Suprapubic skin (tissue), 4 donors: Measurements from ENCODE around the gene ERFL. TPM values are rescaled to one million over a fixed set of nuclear protein-coding genes. Genes with fewer than 3 reads are reported as not detected.

Experiments
- DNase-seq, 2 donors: peaks; one replicate each; pipeline ENCODE4 v3.0.0-alpha.2; 2019; ENCODE audit warnings: low spot score in 2 of 2
- H3K27ac ChIP-seq: fragments of 200-600 bp; sonication (generic); one replicate; pipeline ENCODE4 v1.5.1; 2019
- H3K27me3 ChIP-seq: fragments of 200-600 bp; sonication (generic); one replicate; pipeline ENCODE4 v1.5.1; 2019
- H3K36me3 ChIP-seq: fragments of 200-600 bp; sonication (generic); one replicate; pipeline ENCODE4 v1.5.1; 2019
- H3K4me1 ChIP-seq: fragments of 200-600 bp; sonication (generic); one replicate; pipeline ENCODE4 v1.5.1; 2019
- H3K4me3 ChIP-seq: fragments of 200-600 bp; sonication (generic); one replicate; pipeline ENCODE4 v1.5.1; 2019; ENCODE audit warnings: mild to moderate bottlenecking
- H3K9me3 ChIP-seq: fragments of 200-600 bp; sonication (generic); one replicate; pipeline ENCODE4 v1.5.1; 2019
- EP300 ChIP-seq: sonication (generic); formaldehyde crosslinking; IDR thresholded peaks from one replicate; pipeline ENCODE4 v1.6.1; 2017; ENCODE audit warnings: antibody characterized with exemption
- POLR2A ChIP-seq, 2 donors: fragments of 450-650 bp; IDR thresholded peaks; one replicate each; pipeline ENCODE4 v1.6.1; 2017; ENCODE audit warnings: antibody characterized with exemption in 2 of 2, mild to moderate bottlenecking in 2 of 2, moderate library complexity in 2 of 2
- POLR2AphosphoS5 ChIP-seq, 3 donors: sonication (generic); formaldehyde crosslinking; IDR thresholded peaks; one replicate each; pipeline ENCODE4 v1.6.1; 2017; ENCODE audit warnings: antibody characterized with exemption in 3 of 3
- WGBS: methylation state at CpG from one replicate; pipeline ENCODE4 v1.1.5; 2018; 5-methylcytosine and 5-hydroxymethylcytosine counted together
- total RNA-seq, 4 donors: library from RNA; depleted of rRNA; stranded (reverse); fragments of >200 nt; gene quantifications; one replicate each; pipeline ENCODE4 v1.1.0, GENCODE V29; 2016
- TF ChIP-seq, protein P1 (sequence below), 2 donors: fragments of 200-600 bp in 1 of 2; fragments of 450-650 bp in 1 of 2; sonication (generic) in 1 of 2; IDR thresholded peaks; one replicate each; pipeline ENCODE4 v1.5.1; 2016 to 2019; ENCODE audit warnings: antibody characterized with exemption in 2 of 2, mild to moderate bottlenecking in 1 of 2, moderate library complexity in 1 of 2

The ERFL gene
- total RNA-seq, 4 donors from 2014 or later = 0.21 to 0.72 TPM; not detected in 2

GRCh38 chr19:41906916-41907680 is 21.2 kb downstream of the ERFL start:
- TF ChIP-seq POLR2AphosphoS5 (IDR thresholded peaks at IDR 0.05) (no peak), POLR2A (IDR thresholded peaks at IDR 0.05) (no peak), EP300 (no peak)
- TF ChIP-seq, protein P1, sequence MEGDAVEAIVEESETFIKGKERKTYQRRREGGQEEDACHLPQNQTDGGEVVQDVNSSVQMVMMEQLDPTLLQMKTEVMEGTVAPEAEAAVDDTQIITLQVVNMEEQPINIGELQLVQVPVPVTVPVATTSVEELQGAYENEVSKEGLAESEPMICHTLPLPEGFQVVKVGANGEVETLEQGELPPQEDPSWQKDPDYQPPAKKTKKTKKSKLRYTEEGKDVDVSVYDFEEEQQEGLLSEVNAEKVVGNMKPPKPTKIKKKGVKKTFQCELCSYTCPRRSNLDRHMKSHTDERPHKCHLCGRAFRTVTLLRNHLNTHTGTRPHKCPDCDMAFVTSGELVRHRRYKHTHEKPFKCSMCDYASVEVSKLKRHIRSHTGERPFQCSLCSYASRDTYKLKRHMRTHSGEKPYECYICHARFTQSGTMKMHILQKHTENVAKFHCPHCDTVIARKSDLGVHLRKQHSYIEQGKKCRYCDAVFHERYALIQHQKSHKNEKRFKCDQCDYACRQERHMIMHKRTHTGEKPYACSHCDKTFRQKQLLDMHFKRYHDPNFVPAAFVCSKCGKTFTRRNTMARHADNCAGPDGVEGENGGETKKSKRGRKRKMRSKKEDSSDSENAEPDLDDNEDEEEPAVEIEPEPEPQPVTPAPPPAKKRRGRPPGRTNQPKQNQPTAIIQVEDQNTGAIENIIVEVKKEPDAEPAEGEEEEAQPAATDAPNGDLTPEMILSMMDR (IDR thresholded peaks at IDR 0.05) = no peak
- H3K36me3 ChIP-seq = peaks cover 64% of the 10 kb centered on the region

DNA sequence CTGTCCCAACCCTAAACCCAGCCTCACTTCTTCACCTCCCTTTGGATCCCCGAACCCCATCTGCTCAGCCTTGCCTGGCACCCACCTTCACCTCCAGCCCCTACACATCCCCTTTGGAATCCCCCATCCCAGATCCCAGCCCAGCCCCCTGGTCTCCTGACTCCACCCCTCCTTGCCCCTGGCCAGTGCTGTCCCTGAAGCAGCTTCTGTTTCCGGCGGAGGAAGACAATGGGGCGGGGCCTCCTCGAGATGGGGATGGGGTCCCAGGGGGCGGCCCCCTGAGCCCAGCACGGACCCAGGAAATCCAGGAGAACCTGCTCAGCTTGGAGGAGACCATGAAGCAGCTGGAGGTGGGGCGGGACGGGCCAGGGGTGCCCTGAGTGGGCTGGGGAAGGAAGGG is 22.0 kb downstream of the ERFL start:
- TF ChIP-seq, protein P1 (IDR thresholded peaks at IDR 0.05) = no peak
- TF ChIP-seq POLR2AphosphoS5 (IDR thresholded peaks at IDR 0.05) (no peak), POLR2A (IDR thresholded peaks at IDR 0.05) (no peak)
- H3K4me3 ChIP-seq = no peak overlapping the region
- H3K27me3 ChIP-seq = peaks cover 1% of the 10 kb centered on the region
- WGBS = 81% methylated on average over 5 of the region's 9 CpGs
- no peak for DNase-seq
- H3K4me1 ChIP-seq = no peaks in the 10 kb centered on the region
- H3K36me3 ChIP-seq = peaks cover 72% of the 10 kb centered on the region
- no peaks in the 10 kb centered on the region for H3K9me3 ChIP-seq
- no peak overlapping the region for H3K27ac ChIP-seq

More at GRCh38 chr19:41906916-41907680, 21.2 kb downstream of the ERFL start:
- Histone ChIP-seq H3K27ac (no peak overlapping the region), H3K9me3 (no peaks in the 10 kb centered on the region), H3K4me1 (no peaks in the 10 kb centered on the region), H3K27me3 (peaks cover 7% of the 10 kb centered on the region), H3K4me3 (no peak overlapping the region)
- DNase-seq = no peak
- WGBS = 73% methylated on average over 21 of the region's 21 CpGs

GRCh38 chr19:41905273-41906002 is 22.8 kb downstream of the ERFL start:
- Histone ChIP-seq H3K36me3 (peaks cover 79% of the 10 kb centered on the region), H3K27me3 (no peaks in the 10 kb centered on the region), H3K9me3 (no peaks in the 10 kb centered on the region), H3K4me1 (no peaks in the 10 kb centered on the region), H3K4me3 (no peak overlapping the region), H3K27ac (no peak overlapping the region)
- no peak for DNase-seq
- TF ChIP-seq EP300 = no peak
- no peak for TF ChIP-seq POLR2AphosphoS5 (IDR thresholded peaks at IDR 0.05)
- TF ChIP-seq POLR2A (IDR thresholded peaks at IDR 0.05) = no peak
- TF ChIP-seq, protein P1 (IDR thresholded peaks at IDR 0.05) = no peak
- WGBS = 89% methylated on average over 20 of the region's 24 CpGs

GRCh38 chr19:41904118-41904870 is 24.0 kb downstream of the ERFL start:
- Histone ChIP-seq H3K4me1 (no peaks in the 10 kb centered on the region), H3K36me3 (peaks cover 90% of the 10 kb centered on the region), H3K9me3 (no peaks in the 10 kb centered on the region), H3K4me3 (no peak overlapping the region), H3K27ac (no peak overlapping the region), H3K27me3 (no peaks in the 10 kb centered on the region)
- DNase-seq = no peak
- TF ChIP-seq POLR2AphosphoS5 (IDR thresholded peaks at IDR 0.05) (no peak), POLR2A (IDR thresholded peaks at IDR 0.05) (no peak), EP300 (no peak)
- TF ChIP-seq, protein P1 (IDR thresholded peaks at IDR 0.05) = no peak
- WGBS = 79% methylated on average over 21 of the region's 30 CpGs
